CD4-positive, alpha-beta T cell (primary cell): Measurements from ENCODE around the gene DSTN. TPM values are rescaled to one million over a fixed set of nuclear protein-coding genes. Genes with fewer than 3 reads are reported as not detected.

ENCODE experiments used
- ATAC-seq: fragments of 200-7000 bp; cut with Tn5 transposase; one replicate; pipeline ENCODE4 v1.10.0; 2022; ENCODE audit warnings: mild to moderate bottlenecking; ENCODE audit not compliant: poor library complexity
- CTCF ChIA-PET: fragments of 350-600 bp; sonication (Branson Sonifier 250); formaldehyde crosslinking; loops from one replicate; lab custom pipeline; 2021; ENCODE audit warnings: antibody characterized with exemption, inconsistent platforms; lab: Charles Lee
- POLR2A ChIA-PET: fragments of 350-600 bp; sonication (Branson Sonifier 250); formaldehyde crosslinking; loops from one replicate; lab custom pipeline; 2021; ENCODE audit warnings: antibody characterized with exemption, inconsistent platforms; lab: Charles Lee
- DNase-seq, 14 experiments: peaks; one replicate each; pipeline ENCODE4 v3.0.0-alpha.2; 2013 to 2020; ENCODE audit warnings: mixed read lengths in 2 of 14
- H3K27ac ChIP-seq, 2 donors: one replicate each; pipeline versions ENCODE4 v1.5.1 to v1.7.0; 2013; ENCODE audit warnings: low read length in 2 of 2, low read depth in 1 of 2, mild to moderate bottlenecking in 1 of 2
- H3K27me3 ChIP-seq, 2 experiments: 1 replicate in 1 of 2; 2 replicates in 1 of 2; pipeline versions ENCODE4 v1.6.1 to v1.7.0; 2013; ENCODE audit warnings: low read length in 2 of 2, control low read depth in 1 of 2, mild to moderate bottlenecking in 1 of 2, moderate library complexity in 1 of 2; ENCODE audit not compliant: insufficient read depth in 2 of 2, control insufficient read depth in 1 of 2
- H3K36me3 ChIP-seq: one replicate; pipeline ENCODE4 v1.6.1; 2013; ENCODE audit warnings: low read length, control low read depth; ENCODE audit not compliant: insufficient read depth
- H3K4me1 ChIP-seq: one replicate; pipeline ENCODE4 v1.6.1; 2013; ENCODE audit warnings: low read length, control low read depth; ENCODE audit not compliant: insufficient read depth
- H3K4me3 ChIP-seq: one replicate; pipeline ENCODE4 v1.5.1; 2013; ENCODE audit warnings: mild to moderate bottlenecking, low read length, moderate library complexity
- H3K9me3 ChIP-seq, 2 experiments: 1 replicate in 1 of 2; 2 replicates in 1 of 2; pipeline versions ENCODE4 v1.6.1 to v1.7.0; 2013; ENCODE audit warnings: low read length in 2 of 2, mild to moderate bottlenecking in 2 of 2, control low read depth in 1 of 2, moderate library complexity in 1 of 2; ENCODE audit not compliant: control insufficient read depth in 1 of 2, insufficient read depth in 1 of 2
- H3K27ac Mint-ChIP-seq: one replicate; pipeline ENCODE4 v1.8.0; 2020; ENCODE audit warnings: mixed read lengths
- H3K27me3 Mint-ChIP-seq: one replicate; pipeline ENCODE4 v1.8.0; 2021; ENCODE audit warnings: mixed read lengths
- H3K36me3 Mint-ChIP-seq: one replicate; pipeline ENCODE4 v1.8.0; 2021; ENCODE audit warnings: low read depth, mixed read lengths
- H3K4me1 Mint-ChIP-seq: one replicate; pipeline ENCODE4 v1.8.0; 2021; ENCODE audit warnings: low read depth, mixed read lengths
- H3K4me3 Mint-ChIP-seq: one replicate; pipeline ENCODE4 v1.8.0; 2020; ENCODE audit warnings: mild to moderate bottlenecking, mixed read lengths
- H3K9me3 Mint-ChIP-seq: one replicate; pipeline ENCODE4 v1.8.0; 2020; ENCODE audit warnings: mixed read lengths
- CTCF ChIP-seq: fragments of 200-600 bp; IDR thresholded peaks from one replicate; pipeline ENCODE4 v1.8.0; 2022; ENCODE audit warnings: antibody characterized with exemption, mild to moderate bottlenecking
- intact Hi-C, 2 experiments: fragments of 100-400 bp; cut with DNase I in 1 of 2; cut with micrococcal nuclease in 1 of 2; formaldehyde crosslinking; loops; one replicate each; pipeline versions ENCODE4 v1.15.1 to v1.9.0; 2023 to 2025; cut with DNase I, micrococcal nuclease
- total RNA-seq, 174 experiments: library from RNA in 2 of 174; stranded (reverse) in 2 of 174; gene quantifications; one replicate each; pipeline ENCODE4 v1.2.3 and lab custom pipeline; 2021 to 2026

The DSTN gene
- total RNA-seq, 2 experiments from 2014 or later: 36.0 to 38.9 TPM

DNA sequence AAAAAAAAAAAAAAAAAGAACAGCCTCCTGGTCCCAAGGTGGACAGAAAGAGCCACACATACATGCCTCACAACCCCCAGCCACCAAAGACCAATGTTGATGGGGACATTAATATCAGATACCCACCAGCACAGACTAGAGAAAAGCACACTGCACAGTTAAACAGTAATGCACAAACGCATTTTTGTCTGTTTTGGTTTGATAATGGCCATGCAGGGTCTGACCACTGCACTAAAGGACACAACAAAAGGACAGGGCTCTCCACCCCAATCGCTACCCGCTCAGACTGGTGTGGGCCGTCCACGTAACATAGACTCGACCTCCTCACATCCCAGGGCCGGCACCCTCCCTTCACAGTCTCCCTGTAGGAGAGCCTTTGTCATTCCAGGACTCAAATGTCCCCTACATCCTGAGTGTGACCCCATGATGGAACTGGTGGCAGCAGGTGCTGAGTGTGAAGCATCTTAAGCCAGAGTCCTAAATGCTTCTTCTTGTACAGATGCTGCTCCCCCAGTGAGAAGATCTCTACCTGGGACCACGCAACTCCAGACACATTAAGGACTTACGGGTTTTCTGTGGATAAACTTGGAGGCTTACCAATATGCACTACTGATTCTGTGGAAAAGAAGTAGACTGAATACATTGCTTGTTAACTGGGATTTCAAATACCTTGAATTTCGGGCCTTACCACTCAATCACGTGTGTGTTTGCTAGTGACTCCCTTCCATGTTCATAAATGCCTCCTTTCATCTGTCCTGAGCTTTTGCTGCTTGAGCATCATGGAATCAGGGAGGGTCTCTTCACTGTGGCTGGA lies 84.2 kb downstream of the DSTN start:
- Histone ChIP-seq H3K9me3 (peaks cover 0 to 10% of the 10 kb centered on the region in 2 experiments), H3K4me3 (no peak overlapping the region), H3K27me3 (no peaks in the 10 kb centered on the region), H3K27ac (no peak overlapping the region), H3K36me3 (peaks cover 5% of the 10 kb centered on the region), H3K4me1 (peaks cover 7% of the 10 kb centered on the region)
- no peaks in the 10 kb centered on the region for H3K27me3 Mint-ChIP-seq
- DNase-seq: no peak
- ChIA-PET POLR2A (no interaction called here), CTCF (interaction anchor here (1.9 kb wide), 1 partner anchor 29 kb away, joined by 5 read pairs; no protein-coding TSS in a partner anchor)
- no peak for ATAC-seq
- H3K9me3 Mint-ChIP-seq: no peaks in the 10 kb centered on the region
- intact Hi-C loops: loop anchor here in 1 of 2 experiments (10.0 kb wide), 1 partner anchor 241 kb away; no protein-coding TSS in a partner anchor
- TF ChIP-seq CTCF: no peak
- peaks cover 20% of the 10 kb centered on the region for H3K36me3 Mint-ChIP-seq
- no peaks in the 10 kb centered on the region for H3K4me1 Mint-ChIP-seq
- H3K4me3 Mint-ChIP-seq: no peak overlapping the region
- no peak overlapping the region for H3K27ac Mint-ChIP-seq

- TF ChIP-seq CTCF: peak; percentile 53
- Mint-ChIP-seq H3K4me3 (no peak overlapping the region), H3K36me3 (peaks cover 22% of the 10 kb centered on the region), H3K9me3 (no peaks in the 10 kb centered on the region), H3K27ac (no peak overlapping the region), H3K27me3 (no peaks in the 10 kb centered on the region), H3K4me1 (no peaks in the 10 kb centered on the region)
- H3K9me3 ChIP-seq: peaks cover 0 to 18% of the 10 kb centered on the region in 2 experiments
- intact Hi-C loops: loop anchor here in 1 of 2 experiments (10.0 kb wide), 1 partner anchor 240 kb away; no protein-coding TSS in a partner anchor
- CTCF ChIA-PET: interaction anchor here (1.9 kb wide), 1 partner anchor 28 kb away, joined by 5 read pairs; no protein-coding TSS in a partner anchor
- ATAC-seq (no peak), DNase-seq (peak in 2 of 14 experiments; percentile 33 to 39)
- POLR2A ChIA-PET: no interaction called here
- peaks cover 6% of the 10 kb centered on the region for H3K36me3 ChIP-seq
- H3K4me3 ChIP-seq: no peak overlapping the region
- H3K27ac ChIP-seq: no peak overlapping the region
- peaks cover under 1% of the 10 kb centered on the region for H3K4me1 ChIP-seq
- H3K27me3 ChIP-seq: no peaks in the 10 kb centered on the region
Observed at GRCh38 chr20:17654649-17655285, 84.9 kb downstream of the DSTN start.

DNA sequence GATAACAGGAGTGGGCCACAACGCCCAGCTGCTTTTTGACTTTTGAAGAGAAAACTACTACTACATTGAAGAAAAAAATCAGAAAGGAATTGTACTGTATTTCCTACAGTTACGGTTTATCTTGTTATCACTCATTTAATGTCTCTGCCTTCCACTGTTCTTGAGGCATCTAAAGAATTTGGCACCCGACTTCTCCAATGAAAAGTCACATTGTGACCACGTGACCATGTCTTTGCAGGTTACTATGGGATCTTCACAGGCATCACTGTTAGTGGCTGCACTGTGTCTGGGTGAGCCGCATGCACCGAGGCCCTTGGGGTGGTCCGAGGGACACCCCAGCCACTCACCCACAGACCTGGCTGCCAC lies 85.4 kb downstream of the DSTN start:
- intact Hi-C loops: loop anchor here in 1 of 2 experiments (10.0 kb wide), 1 partner anchor 240 kb away; no protein-coding TSS in a partner anchor
- Mint-ChIP-seq H3K27ac (no peak overlapping the region), H3K36me3 (peaks cover 27% of the 10 kb centered on the region), H3K27me3 (no peaks in the 10 kb centered on the region), H3K4me1 (no peaks in the 10 kb centered on the region), H3K9me3 (no peaks in the 10 kb centered on the region), H3K4me3 (no peak overlapping the region)
- H3K27ac ChIP-seq: no peak overlapping the region
- H3K4me1 ChIP-seq: no peaks in the 10 kb centered on the region
- H3K27me3 ChIP-seq: no peaks in the 10 kb centered on the region
- H3K4me3 ChIP-seq: no peak overlapping the region
- ChIA-PET CTCF (interaction anchor here (1.9 kb wide), 1 partner anchor 27 kb away, joined by 5 read pairs; no protein-coding TSS in a partner anchor), POLR2A (no interaction called here)
- TF ChIP-seq CTCF: peak; percentile 8
- ATAC-seq (no peak), DNase-seq (no peak)
- peaks cover 0 to 21% of the 10 kb centered on the region in 2 experiments for H3K9me3 ChIP-seq
- H3K36me3 ChIP-seq: peaks cover 10% of the 10 kb centered on the region
